ENCODE data around the gene HSPA4. TPM values are rescaled to one million over a fixed set of nuclear protein-coding genes. Genes with fewer than 3 reads are reported as not detected.

The HSPA4 gene
- total and polyA plus RNA-seq, 2 of the 13 experiments (the other 11 are each of a cell fraction or from before 2014, with no cell fraction given) = 36.6 to 231 TPM

DNA sequence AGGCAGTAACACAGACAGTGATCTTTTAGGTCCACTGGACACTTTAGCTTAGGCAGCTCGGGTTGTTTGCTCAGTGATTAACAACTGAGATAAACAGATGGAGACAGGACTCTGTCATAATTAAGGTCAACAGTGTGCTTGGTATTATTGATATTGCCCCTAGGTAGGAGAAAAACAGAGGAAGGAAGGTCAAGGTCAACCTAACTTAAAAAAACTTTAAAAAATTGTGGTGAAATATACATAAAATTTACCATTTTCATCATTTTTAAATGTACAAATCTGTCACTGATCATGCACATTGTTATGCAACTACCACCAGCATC is 2.1 kb upstream of the HSPA4 start (continued):
- TF ChIP-seq, protein P1, sequence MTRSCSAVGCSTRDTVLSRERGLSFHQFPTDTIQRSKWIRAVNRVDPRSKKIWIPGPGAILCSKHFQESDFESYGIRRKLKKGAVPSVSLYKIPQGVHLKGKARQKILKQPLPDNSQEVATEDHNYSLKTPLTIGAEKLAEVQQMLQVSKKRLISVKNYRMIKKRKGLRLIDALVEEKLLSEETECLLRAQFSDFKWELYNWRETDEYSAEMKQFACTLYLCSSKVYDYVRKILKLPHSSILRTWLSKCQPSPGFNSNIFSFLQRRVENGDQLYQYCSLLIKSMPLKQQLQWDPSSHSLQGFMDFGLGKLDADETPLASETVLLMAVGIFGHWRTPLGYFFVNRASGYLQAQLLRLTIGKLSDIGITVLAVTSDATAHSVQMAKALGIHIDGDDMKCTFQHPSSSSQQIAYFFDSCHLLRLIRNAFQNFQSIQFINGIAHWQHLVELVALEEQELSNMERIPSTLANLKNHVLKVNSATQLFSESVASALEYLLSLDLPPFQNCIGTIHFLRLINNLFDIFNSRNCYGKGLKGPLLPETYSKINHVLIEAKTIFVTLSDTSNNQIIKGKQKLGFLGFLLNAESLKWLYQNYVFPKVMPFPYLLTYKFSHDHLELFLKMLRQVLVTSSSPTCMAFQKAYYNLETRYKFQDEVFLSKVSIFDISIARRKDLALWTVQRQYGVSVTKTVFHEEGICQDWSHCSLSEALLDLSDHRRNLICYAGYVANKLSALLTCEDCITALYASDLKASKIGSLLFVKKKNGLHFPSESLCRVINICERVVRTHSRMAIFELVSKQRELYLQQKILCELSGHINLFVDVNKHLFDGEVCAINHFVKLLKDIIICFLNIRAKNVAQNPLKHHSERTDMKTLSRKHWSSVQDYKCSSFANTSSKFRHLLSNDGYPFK (CRISPR knock-in tag; IDR thresholded peaks at IDR 0.05; ENCODE audit: borderline replicate concordance) = no peak
- TF ChIP-seq, protein P2, sequence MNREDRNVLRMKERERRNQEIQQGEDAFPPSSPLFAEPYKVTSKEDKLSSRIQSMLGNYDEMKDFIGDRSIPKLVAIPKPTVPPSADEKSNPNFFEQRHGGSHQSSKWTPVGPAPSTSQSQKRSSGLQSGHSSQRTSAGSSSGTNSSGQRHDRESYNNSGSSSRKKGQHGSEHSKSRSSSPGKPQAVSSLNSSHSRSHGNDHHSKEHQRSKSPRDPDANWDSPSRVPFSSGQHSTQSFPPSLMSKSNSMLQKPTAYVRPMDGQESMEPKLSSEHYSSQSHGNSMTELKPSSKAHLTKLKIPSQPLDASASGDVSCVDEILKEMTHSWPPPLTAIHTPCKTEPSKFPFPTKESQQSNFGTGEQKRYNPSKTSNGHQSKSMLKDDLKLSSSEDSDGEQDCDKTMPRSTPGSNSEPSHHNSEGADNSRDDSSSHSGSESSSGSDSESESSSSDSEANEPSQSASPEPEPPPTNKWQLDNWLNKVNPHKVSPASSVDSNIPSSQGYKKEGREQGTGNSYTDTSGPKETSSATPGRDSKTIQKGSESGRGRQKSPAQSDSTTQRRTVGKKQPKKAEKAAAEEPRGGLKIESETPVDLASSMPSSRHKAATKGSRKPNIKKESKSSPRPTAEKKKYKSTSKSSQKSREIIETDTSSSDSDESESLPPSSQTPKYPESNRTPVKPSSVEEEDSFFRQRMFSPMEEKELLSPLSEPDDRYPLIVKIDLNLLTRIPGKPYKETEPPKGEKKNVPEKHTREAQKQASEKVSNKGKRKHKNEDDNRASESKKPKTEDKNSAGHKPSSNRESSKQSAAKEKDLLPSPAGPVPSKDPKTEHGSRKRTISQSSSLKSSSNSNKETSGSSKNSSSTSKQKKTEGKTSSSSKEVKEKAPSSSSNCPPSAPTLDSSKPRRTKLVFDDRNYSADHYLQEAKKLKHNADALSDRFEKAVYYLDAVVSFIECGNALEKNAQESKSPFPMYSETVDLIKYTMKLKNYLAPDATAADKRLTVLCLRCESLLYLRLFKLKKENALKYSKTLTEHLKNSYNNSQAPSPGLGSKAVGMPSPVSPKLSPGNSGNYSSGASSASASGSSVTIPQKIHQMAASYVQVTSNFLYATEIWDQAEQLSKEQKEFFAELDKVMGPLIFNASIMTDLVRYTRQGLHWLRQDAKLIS (CRISPR knock-in tag; IDR thresholded peaks at IDR 0.05) = no peak
- TF ChIP-seq SIX1 (CRISPR knock-in tag; IDR thresholded peaks at IDR 0.05; ENCODE audit: borderline replicate concordance) = peak; percentile 65; the same call in 1 of the 2 replicates
- TF ChIP-seq, protein P3, sequence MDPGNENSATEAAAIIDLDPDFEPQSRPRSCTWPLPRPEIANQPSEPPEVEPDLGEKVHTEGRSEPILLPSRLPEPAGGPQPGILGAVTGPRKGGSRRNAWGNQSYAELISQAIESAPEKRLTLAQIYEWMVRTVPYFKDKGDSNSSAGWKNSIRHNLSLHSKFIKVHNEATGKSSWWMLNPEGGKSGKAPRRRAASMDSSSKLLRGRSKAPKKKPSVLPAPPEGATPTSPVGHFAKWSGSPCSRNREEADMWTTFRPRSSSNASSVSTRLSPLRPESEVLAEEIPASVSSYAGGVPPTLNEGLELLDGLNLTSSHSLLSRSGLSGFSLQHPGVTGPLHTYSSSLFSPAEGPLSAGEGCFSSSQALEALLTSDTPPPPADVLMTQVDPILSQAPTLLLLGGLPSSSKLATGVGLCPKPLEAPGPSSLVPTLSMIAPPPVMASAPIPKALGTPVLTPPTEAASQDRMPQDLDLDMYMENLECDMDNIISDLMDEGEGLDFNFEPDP (CRISPR knock-in tag; conservative IDR thresholded peaks at IDR 0.05) = 0 out of 2 replicates have a peak, but pooled peaks have one; percentile 34
- TF ChIP-seq U2AF2 (IDR thresholded peaks at IDR 0.05; ENCODE audit: low read depth, low read length) = no peak
- TF ChIP-seq ZKSCAN5 (CRISPR knock-in tag; IDR thresholded peaks at IDR 0.05) = no peak
- no peak for TF ChIP-seq ZNF367 (CRISPR knock-in tag; IDR thresholded peaks at IDR 0.05; ENCODE audit: borderline replicate concordance)
- TF ChIP-seq ZNF292 (CRISPR knock-in tag; IDR thresholded peaks at IDR 0.05; ENCODE audit: borderline replicate concordance, low read depth) = peak; percentile 70; the same call in 1 of the 2 replicates
- no peak for TF ChIP-seq ZNF781 (CRISPR knock-in tag; IDR thresholded peaks at IDR 0.05; ENCODE audit: borderline replicate concordance, not compliant biosample characterization)
- TF ChIP-seq, protein P4, sequence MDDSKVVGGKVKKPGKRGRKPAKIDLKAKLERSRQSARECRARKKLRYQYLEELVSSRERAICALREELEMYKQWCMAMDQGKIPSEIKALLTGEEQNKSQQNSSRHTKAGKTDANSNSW (CRISPR knock-in tag; IDR thresholded peaks at IDR 0.05; ENCODE audit: borderline replicate concordance) = no peak
- peak; percentile 45; the same call in 1 of the 2 replicates for TF ChIP-seq SNAPC2 (CRISPR knock-in tag; IDR thresholded peaks at IDR 0.05)
- peak; percentile 83 for TF ChIP-seq ELF3 (CRISPR knock-in tag; IDR thresholded peaks at IDR 0.05)
- TF ChIP-seq HNRNPUL1 (IDR thresholded peaks at IDR 0.05; ENCODE audit: low read depth, low read length) = no peak
- TF ChIP-seq STAG1 (CRISPR knock-in tag; IDR thresholded peaks at IDR 0.05) = no peak
- TF ChIP-seq, protein P5, sequence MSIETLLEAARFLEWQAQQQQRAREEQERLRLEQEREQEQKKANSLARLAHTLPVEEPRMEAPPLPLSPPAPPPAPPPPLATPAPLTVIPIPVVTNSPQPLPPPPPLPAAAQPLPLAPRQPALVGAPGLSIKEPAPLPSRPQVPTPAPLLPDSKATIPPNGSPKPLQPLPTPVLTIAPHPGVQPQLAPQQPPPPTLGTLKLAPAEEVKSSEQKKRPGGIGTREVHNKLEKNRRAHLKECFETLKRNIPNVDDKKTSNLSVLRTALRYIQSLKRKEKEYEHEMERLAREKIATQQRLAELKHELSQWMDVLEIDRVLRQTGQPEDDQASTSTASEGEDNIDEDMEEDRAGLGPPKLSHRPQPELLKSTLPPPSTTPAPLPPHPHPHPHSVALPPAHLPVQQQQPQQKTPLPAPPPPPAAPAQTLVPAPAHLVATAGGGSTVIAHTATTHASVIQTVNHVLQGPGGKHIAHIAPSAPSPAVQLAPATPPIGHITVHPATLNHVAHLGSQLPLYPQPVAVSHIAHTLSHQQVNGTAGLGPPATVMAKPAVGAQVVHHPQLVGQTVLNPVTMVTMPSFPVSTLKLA (IDR thresholded peaks at IDR 0.05) = no peak
- TF ChIP-seq, protein P6, sequence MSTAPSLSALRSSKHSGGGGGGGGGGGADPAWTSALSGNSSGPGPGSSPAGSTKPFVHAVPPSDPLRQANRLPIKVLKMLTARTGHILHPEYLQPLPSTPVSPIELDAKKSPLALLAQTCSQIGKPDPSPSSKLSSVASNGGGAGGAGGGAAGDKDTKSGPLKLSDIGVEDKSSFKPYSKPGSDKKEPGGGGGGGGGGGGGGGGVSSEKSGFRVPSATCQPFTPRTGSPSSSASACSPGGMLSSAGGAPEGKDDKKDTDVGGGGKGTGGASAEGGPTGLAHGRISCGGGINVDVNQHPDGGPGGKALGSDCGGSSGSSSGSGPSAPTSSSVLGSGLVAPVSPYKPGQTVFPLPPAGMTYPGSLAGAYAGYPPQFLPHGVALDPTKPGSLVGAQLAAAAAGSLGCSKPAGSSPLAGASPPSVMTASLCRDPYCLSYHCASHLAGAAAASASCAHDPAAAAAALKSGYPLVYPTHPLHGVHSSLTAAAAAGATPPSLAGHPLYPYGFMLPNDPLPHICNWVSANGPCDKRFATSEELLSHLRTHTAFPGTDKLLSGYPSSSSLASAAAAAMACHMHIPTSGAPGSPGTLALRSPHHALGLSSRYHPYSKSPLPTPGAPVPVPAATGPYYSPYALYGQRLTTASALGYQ (CRISPR knock-in tag; IDR thresholded peaks at IDR 0.05) = peak; percentile 88
